Fibroblast of pulmonary artery (primary cell): ENCODE results near the gene APOL5.

ENCODE experiments used
- DNase-seq: peaks from one replicate; pipeline ENCODE4 v3.0.0-alpha.2; 2010; ENCODE audit warnings: low read depth
- H3K4me3 ChIP-seq: replicated peaks from 2 replicates; pipeline ENCODE4 v1.5.1; 2011; ENCODE audit warnings: low read depth, mild to moderate bottlenecking, control low read depth, low read length, moderate library complexity
- CTCF ChIP-seq: IDR thresholded peaks from 2 replicates; pipeline ENCODE4 v1.5.1; 2011; ENCODE audit warnings: mild to moderate bottlenecking, control low read depth, low read length, inconsistent platforms; ENCODE audit errors: missing control alignments

The APOL5 gene

GRCh38 chr22:35684270-35684700 is 33.4 kb upstream of the APOL5 start:
- TF ChIP-seq CTCF: peak; percentile 63
- H3K4me3 ChIP-seq: no peak overlapping the region
- peak; percentile 76 for DNase-seq

GRCh38 chr22:35684732-35685131 is 32.9 kb upstream of the APOL5 start:
- DNase-seq: no peak
- TF ChIP-seq CTCF: no peak
- no peak overlapping the region for H3K4me3 ChIP-seq

GRCh38 chr22:35685731-35686130 is 31.9 kb upstream of the APOL5 start:
- DNase-seq: peak; percentile 23
- TF ChIP-seq CTCF: no peak
- H3K4me3 ChIP-seq: no peak overlapping the region

DNA sequence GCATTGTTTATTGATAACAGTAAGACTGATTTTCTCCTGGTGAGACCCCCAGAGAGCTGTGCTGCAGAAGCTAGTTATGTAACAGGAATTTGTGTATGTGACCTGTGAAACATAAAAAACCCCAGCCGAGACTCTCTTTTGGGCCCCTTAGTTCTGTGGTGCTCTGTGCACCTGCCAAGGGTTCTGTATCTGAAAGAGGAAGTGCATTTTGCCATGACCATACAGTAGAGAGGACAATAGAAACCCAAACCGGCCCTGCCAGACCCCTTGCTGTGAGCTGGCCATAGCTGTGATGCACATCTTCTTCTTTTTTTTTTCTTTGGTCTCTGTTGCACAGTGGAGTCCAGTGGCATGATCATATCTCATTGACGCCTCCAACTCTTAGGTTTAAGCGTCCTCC is 31.4 kb upstream of the APOL5 start:
- DNase-seq: no peak
- no peak overlapping the region for H3K4me3 ChIP-seq
- no peak for TF ChIP-seq CTCF

DNA sequence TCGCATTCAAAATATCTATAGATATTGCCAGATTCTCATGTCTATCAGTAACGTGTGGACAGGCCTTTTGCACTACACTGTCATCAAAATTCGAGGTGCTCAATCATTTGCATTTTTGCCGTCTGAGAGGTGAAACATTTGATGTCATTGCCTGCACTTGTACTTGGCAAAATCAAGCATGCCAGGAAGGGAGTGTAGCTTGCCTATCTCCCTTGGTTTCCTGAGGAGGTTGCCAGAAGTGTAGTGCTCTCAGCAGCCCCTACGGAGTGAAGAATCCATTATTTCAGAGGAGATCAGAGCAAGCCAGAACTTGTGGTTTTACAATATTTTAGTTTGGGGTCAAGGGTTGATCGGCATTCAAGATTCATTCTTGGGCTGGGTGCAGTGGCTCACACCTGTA is 30.2 kb upstream of the APOL5 start:
- no peak overlapping the region for H3K4me3 ChIP-seq
- no peak for TF ChIP-seq CTCF
- DNase-seq: peak; percentile 64

DNA sequence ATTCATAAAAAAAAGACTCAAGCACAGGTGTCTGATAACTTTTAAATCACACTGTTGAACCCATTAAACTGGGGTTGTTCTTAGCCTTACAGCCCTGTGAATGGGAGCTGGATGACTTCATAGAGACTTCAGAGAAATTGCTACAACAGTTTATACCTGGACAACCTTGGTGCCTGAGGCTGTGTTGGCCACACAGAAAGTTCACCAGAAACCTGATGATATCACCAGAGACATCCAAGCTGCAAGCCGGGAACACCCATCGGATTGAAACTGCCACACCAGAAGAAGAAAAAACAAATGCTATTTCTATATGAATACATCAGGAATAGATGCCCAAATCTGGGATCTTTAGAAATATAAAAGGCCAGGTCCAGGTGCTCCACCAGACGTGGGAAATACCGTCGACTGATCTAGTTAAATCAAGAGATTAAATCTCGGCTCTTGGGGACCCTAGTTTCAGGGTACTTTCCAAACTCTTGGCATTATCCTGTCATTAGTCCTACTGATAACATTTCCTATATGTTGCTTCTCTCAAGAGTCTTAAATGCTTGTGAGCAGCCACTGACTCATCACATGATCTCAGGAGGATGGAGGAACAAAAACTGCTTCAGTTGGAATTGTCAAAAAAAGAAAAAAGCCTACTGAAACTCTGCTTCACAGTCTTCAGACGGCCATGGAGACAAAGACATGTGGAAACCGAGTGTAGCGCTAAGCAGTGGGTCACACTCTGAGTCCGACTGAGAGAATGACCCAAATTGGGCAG is 28.6 kb upstream of the APOL5 start:
- DNase-seq: no peak
- no peak overlapping the region for H3K4me3 ChIP-seq
- TF ChIP-seq CTCF: no peak

- no peak overlapping the region for H3K4me3 ChIP-seq
- no peak for TF ChIP-seq CTCF
- no peak for DNase-seq
Observed at GRCh38 chr22:35690001-35690400, 27.7 kb upstream of the APOL5 start.
